Parathyroid adenoma (tissue), 2 donors: Measurements from ENCODE around the gene TBATA.

ENCODE experiments used
- H2AFZ ChIP-seq: fragments of 300-600 bp; sonication (generic); one replicate; pipeline ENCODE4 v1.7.0; 2017; ENCODE audit warnings: antibody characterized with exemption, mild to moderate bottlenecking
- H3K27ac ChIP-seq: fragments of 300-600 bp; sonication (generic); one replicate; pipeline ENCODE4 v1.7.0; 2017
- H3K27me3 ChIP-seq: fragments of 300-600 bp; sonication (generic); one replicate; pipeline ENCODE4 v1.7.0; 2017; ENCODE audit warnings: low read length; ENCODE audit not compliant: control insufficient read depth, insufficient read depth
- H3K36me3 ChIP-seq: fragments of 300-600 bp; sonication (generic); one replicate; pipeline ENCODE4 v1.7.0; 2017; ENCODE audit warnings: low read length; ENCODE audit not compliant: control insufficient read depth, insufficient read depth
- H3K4me1 ChIP-seq: fragments of 300-600 bp; sonication (generic); one replicate; pipeline ENCODE4 v1.7.0; 2017; ENCODE audit warnings: control low read depth
- H3K4me2 ChIP-seq: fragments of 300-600 bp; sonication (generic); one replicate; pipeline ENCODE4 v1.7.0; 2017; ENCODE audit warnings: low read length
- H3K4me3 ChIP-seq: fragments of 300-600 bp; sonication (generic); one replicate; pipeline ENCODE4 v1.7.0; 2017; ENCODE audit warnings: low read depth, low read length
- H3K79me2 ChIP-seq: fragments of 300-600 bp; sonication (generic); one replicate; pipeline ENCODE4 v1.7.0; 2017; ENCODE audit warnings: control low read depth
- H3K9ac ChIP-seq: fragments of 300-600 bp; sonication (generic); one replicate; pipeline ENCODE4 v1.7.0; 2017; ENCODE audit warnings: mild to moderate bottlenecking
- H3K9me3 ChIP-seq: fragments of 300-600 bp; sonication (generic); one replicate; pipeline ENCODE4 v1.7.0; 2017; ENCODE audit warnings: low read length; ENCODE audit not compliant: control insufficient read depth
- CTCF ChIP-seq: fragments of 300-600 bp; sonication (generic); IDR thresholded peaks from one replicate; pipeline ENCODE4 v1.7.0; 2017; ENCODE audit warnings: antibody characterized with exemption, mild to moderate bottlenecking
- donor health status: primary hyperparathyroidism.

TBATA gene

GRCh38 chr10:70815504-70816219, 30.5 kb upstream of the TBATA start, which contains the start of gene SGPL1:
SGPL1 (plus strand) TSS chr10:70815948; CDS start chr10:70816854, 906 bp downstream.
- peak within 1 kb of the TSS; percentile 94 for H3K4me2 ChIP-seq
- H3K9ac ChIP-seq = no peak within 1 kb of the TSS
- H3K79me2 ChIP-seq = peaks cover 12% of the 10 kb centered on the region
- H3K4me3 ChIP-seq = peak within 1 kb of the TSS; percentile 78
- no peaks in the 10 kb centered on the region for H3K27me3 ChIP-seq
- TF ChIP-seq CTCF = peak; percentile 90
- H3K36me3 ChIP-seq = no peaks in the 10 kb centered on the region
- peaks cover 7% of the 10 kb centered on the region for H3K4me1 ChIP-seq
- peak within 1 kb of the TSS; percentile 97 for H2AFZ ChIP-seq
- peak within 1 kb of the TSS; percentile 90 for H3K27ac ChIP-seq
- H3K9me3 ChIP-seq = no peaks in the 10 kb centered on the region

GRCh38 chr10:70814126-70814525, 28.9 kb upstream of the TBATA start:
- no peak for TF ChIP-seq CTCF

GRCh38 chr10:70812814-70813213, 27.6 kb upstream of the TBATA start:
- Histone ChIP-seq H3K4me2 (no peak overlapping the region), H3K4me1 (peaks cover 7% of the 10 kb centered on the region), H3K27ac (no peak overlapping the region), H3K36me3 (no peaks in the 10 kb centered on the region), H2AFZ (no peak overlapping the region), H3K27me3 (no peaks in the 10 kb centered on the region), H3K9me3 (no peaks in the 10 kb centered on the region), H3K9ac (no peak overlapping the region), H3K79me2 (peaks cover 4% of the 10 kb centered on the region), H3K4me3 (no peak overlapping the region)
- TF ChIP-seq CTCF = no peak

More at GRCh38 chr10:70814126-70814525, 28.9 kb upstream of the TBATA start:
- H3K9me3 ChIP-seq = no peaks in the 10 kb centered on the region
- no peaks in the 10 kb centered on the region for H3K36me3 ChIP-seq
- H3K4me1 ChIP-seq = peaks cover 7% of the 10 kb centered on the region
- H3K27ac ChIP-seq = no peak overlapping the region
- no peak overlapping the region for H3K4me2 ChIP-seq
- H3K27me3 ChIP-seq = no peaks in the 10 kb centered on the region
- H2AFZ ChIP-seq = no peak overlapping the region
- H3K9ac ChIP-seq = no peak overlapping the region
- H3K79me2 ChIP-seq = peaks cover 9% of the 10 kb centered on the region
- H3K4me3 ChIP-seq = no peak overlapping the region

GRCh38 chr10:70811881-70812280, 26.7 kb upstream of the TBATA start:
- Histone ChIP-seq H3K4me2 (no peak overlapping the region), H3K9ac (no peak overlapping the region), H3K4me1 (peaks cover 4% of the 10 kb centered on the region), H3K9me3 (no peaks in the 10 kb centered on the region), H3K36me3 (no peaks in the 10 kb centered on the region), H3K79me2 (no peaks in the 10 kb centered on the region), H3K27ac (no peak overlapping the region), H2AFZ (no peak overlapping the region), H3K27me3 (no peaks in the 10 kb centered on the region), H3K4me3 (no peak overlapping the region)
- TF ChIP-seq CTCF = no peak

- no peaks in the 10 kb centered on the region for H3K27me3 ChIP-seq
- no peaks in the 10 kb centered on the region for H3K36me3 ChIP-seq
- H3K9me3 ChIP-seq = no peaks in the 10 kb centered on the region
- TF ChIP-seq CTCF = no peak
- H3K4me1 ChIP-seq = peaks cover 2% of the 10 kb centered on the region
- H3K27ac ChIP-seq = no peak overlapping the region
- H3K4me3 ChIP-seq = no peak overlapping the region
- H2AFZ ChIP-seq = no peak overlapping the region
- H3K79me2 ChIP-seq = no peaks in the 10 kb centered on the region
- no peak overlapping the region for H3K9ac ChIP-seq
- no peak overlapping the region for H3K4me2 ChIP-seq
Measured at GRCh38 chr10:70810967-70811366, 25.8 kb upstream of the TBATA start.
